GM23338 (cell line): ENCODE measurements around the gene PDP2.

Source experiments
- EZH2 ChIP-seq: fragments of 200-600 bp; sonication (generic); IDR thresholded peaks from one replicate; pipeline ENCODE4 v1.8.0; 2017; ENCODE audit warnings: antibody characterized with exemption, mild to moderate bottlenecking, low read depth; ENCODE audit not compliant: unreplicated experiment
- POLR2AphosphoS5 ChIP-seq: IDR thresholded peaks from 2 replicates; pipeline ENCODE4 v1.6.1; 2016; ENCODE audit warnings: antibody characterized with exemption, low read depth
- ZNF331 ChIP-seq: fragments of 250-450 bp; sonication (Bioruptor Pico); IDR thresholded peaks from 2 replicates; pipeline ENCODE4 v1.5.0; 2020; ENCODE audit warnings: low read depth, mild to moderate bottlenecking, moderate library complexity
- TF ChIP-seq, protein P1 (sequence below), 2 experiments: fragments of 200-600 bp in 1 of 2; sonication (generic) in 1 of 2; conservative IDR thresholded peaks; 2 replicates each; pipeline versions ENCODE4 v1.5.1 to v1.6.1; 2016 to 2017; ENCODE audit warnings: antibody characterized with exemption in 2 of 2, low read depth in 2 of 2, mild to moderate bottlenecking in 2 of 2, moderate library complexity in 1 of 2

DNA sequence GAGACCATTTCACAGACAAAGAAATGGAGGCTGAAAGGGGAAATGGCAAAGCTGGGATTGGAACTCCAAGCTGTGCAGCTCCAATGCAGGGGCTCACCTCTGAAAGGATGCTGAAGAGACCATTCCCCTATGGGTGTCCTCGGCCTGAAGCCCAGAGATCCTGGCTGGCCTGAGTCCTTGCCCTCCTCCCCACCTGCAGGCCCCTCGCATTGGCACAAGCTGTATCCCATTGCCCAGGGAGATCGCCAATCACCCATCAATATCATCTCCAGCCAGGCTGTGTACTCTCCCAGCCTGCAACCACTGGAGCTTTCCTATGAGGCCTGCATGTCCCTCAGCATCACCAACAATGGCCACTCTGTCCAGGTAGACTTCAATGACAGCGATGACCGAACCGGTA lies 33.5 kb upstream of the PDP2 start:
- TF ChIP-seq POLR2AphosphoS5 = no peak
- TF ChIP-seq, protein P1, sequence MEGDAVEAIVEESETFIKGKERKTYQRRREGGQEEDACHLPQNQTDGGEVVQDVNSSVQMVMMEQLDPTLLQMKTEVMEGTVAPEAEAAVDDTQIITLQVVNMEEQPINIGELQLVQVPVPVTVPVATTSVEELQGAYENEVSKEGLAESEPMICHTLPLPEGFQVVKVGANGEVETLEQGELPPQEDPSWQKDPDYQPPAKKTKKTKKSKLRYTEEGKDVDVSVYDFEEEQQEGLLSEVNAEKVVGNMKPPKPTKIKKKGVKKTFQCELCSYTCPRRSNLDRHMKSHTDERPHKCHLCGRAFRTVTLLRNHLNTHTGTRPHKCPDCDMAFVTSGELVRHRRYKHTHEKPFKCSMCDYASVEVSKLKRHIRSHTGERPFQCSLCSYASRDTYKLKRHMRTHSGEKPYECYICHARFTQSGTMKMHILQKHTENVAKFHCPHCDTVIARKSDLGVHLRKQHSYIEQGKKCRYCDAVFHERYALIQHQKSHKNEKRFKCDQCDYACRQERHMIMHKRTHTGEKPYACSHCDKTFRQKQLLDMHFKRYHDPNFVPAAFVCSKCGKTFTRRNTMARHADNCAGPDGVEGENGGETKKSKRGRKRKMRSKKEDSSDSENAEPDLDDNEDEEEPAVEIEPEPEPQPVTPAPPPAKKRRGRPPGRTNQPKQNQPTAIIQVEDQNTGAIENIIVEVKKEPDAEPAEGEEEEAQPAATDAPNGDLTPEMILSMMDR (conservative IDR thresholded peaks at IDR 0.05; ENCODE audit: low read depth in 2 of 2) = no peak
- no peak for TF ChIP-seq EZH2
- no peak for TF ChIP-seq ZNF331 (CRISPR knock-in tag)
